Left colon (tissue), 2 donors: Measurements from ENCODE around the gene MAPK11. TPM values are rescaled to one million over a fixed set of nuclear protein-coding genes. Genes with fewer than 3 reads are reported as not detected.

Source experiments
- ATAC-seq: fragments of 200-7000 bp; cut with Tn5 transposase; one replicate; pipeline ENCODE4 v1.9.1; 2020; ENCODE audit warnings: mild to moderate bottlenecking, moderate library complexity
- DNase-seq, 2 donors: peaks; one replicate each; pipeline ENCODE4 v3.0.0-alpha.2; 2020
- intact Hi-C, 2 donors: fragments of 100-400 bp; cut with DNase I in 1 of 2; cut with micrococcal nuclease in 1 of 2; formaldehyde crosslinking; loops; one replicate each; pipeline versions ENCODE4 v1.11.2 to v1.14.0; 2022; cut with DNase I, micrococcal nuclease
- long read RNA-seq: library from polyadenylated mRNA; unstranded; transcript quantifications from one replicate; pipeline ENCODE4 v2.0.0, GENCODE V29; 2021
- total RNA-seq, 2 donors: library from RNA; stranded (reverse); fragmentation: NEBNext Ultra II Directional; extraction: Animal tissue kit (Norgen Biotek cat#: 25700); gene quantifications; one replicate each; pipeline ENCODE4 v1.2.1, GENCODE V29; 2021
- donor health status: DM: no; HTN: no; CAD: no.
- donor health status: DM: yes; HTN: yes; CAD: no.

Gene MAPK11
- total RNA-seq: 1 to 10 TPM; 1.2 to 1.9 TPM
- long read RNA-seq: 0 reads

GRCh38 chr22:50269970-50270665, at the start of gene MAPK11:
TSS of gene MAPK11 (minus strand) at chr22:50270380. CDS start at chr22:50270292, 88 bp downstream.
- intact Hi-C loops: loop anchor here in 1 of 2 donors (10.0 kb wide), 1 partner anchor 55 kb away; the partner anchor contains the start of gene DENND6B
- DNase-seq: peak in 1 of 2 donors; percentile 68
- peak; percentile 36 for ATAC-seq

- ATAC-seq (no peak), DNase-seq (no peak)
- intact Hi-C loops: no loop called here
These were observed 49.3 kb upstream of the MAPK11 start for GRCh38 chr22:50319503-50319951.

- ATAC-seq (no peak), DNase-seq (no peak)
- intact Hi-C loops: no loop called here
These were observed 48.7 kb upstream of the MAPK11 start for GRCh38 chr22:50318698-50319411.

GRCh38 chr22:50318356-50318697, 48.1 kb upstream of the MAPK11 start:
- no peak for DNase-seq
- intact Hi-C loops: no loop called here
- ATAC-seq: no peak

- no peak for ATAC-seq
- DNase-seq: no peak
- intact Hi-C loops: no loop called here
These were observed 47.5 kb upstream of the MAPK11 start for GRCh38 chr22:50317674-50318073.

- intact Hi-C loops: no loop called here
- no peak for DNase-seq
- no peak for ATAC-seq
These were observed 47.0 kb upstream of the MAPK11 start for GRCh38 chr22:50317178-50317577.

- no peak for DNase-seq
These were observed 46.2 kb upstream of the MAPK11 start for GRCh38 chr22:50316114-50317065.

GRCh38 chr22:50315289-50316113, 45.3 kb upstream of the MAPK11 start:
- peak in 1 of 2 donors; percentile 31 for DNase-seq
- no peak for ATAC-seq
- intact Hi-C loops: no loop called here

More at GRCh38 chr22:50316114-50317065, 46.2 kb upstream of the MAPK11 start:
- ATAC-seq: no peak
- intact Hi-C loops: no loop called here

GRCh38 chr22:50314455-50315288, 44.5 kb upstream of the MAPK11 start:
- peak; percentile 85 to 88 for DNase-seq
- peak; percentile 95 for ATAC-seq
- intact Hi-C loops: no loop called here

- intact Hi-C loops: no loop called here
- DNase-seq: no peak
- no peak for ATAC-seq
These were observed 43.9 kb upstream of the MAPK11 start for GRCh38 chr22:50314081-50314454.

- intact Hi-C loops: no loop called here
- DNase-seq (peak in 1 of 2 donors; percentile 19), ATAC-seq (no peak)
These were observed 43.4 kb upstream of the MAPK11 start for GRCh38 chr22:50313600-50313999.

- DNase-seq (peak in 1 of 2 donors; percentile 9), ATAC-seq (no peak)
- intact Hi-C loops: no loop called here
These were observed 42.8 kb upstream of the MAPK11 start for GRCh38 chr22:50313021-50313420.

- DNase-seq: no peak
These were observed 42.2 kb upstream of the MAPK11 start for GRCh38 chr22:50312371-50312770.

GRCh38 chr22:50311606-50312351, 41.6 kb upstream of the MAPK11 start:
- DNase-seq (peak in 1 of 2 donors; percentile 10), ATAC-seq (no peak)
- intact Hi-C loops: no loop called here

More at GRCh38 chr22:50312371-50312770, 42.2 kb upstream of the MAPK11 start:
- ATAC-seq: no peak
- intact Hi-C loops: no loop called here

GRCh38 chr22:50310949-50311444, 40.8 kb upstream of the MAPK11 start:
- intact Hi-C loops: no loop called here
- no peak for ATAC-seq
- peak in 1 of 2 donors; percentile 9 for DNase-seq

GRCh38 chr22:50310031-50310722, 40.0 kb upstream of the MAPK11 start:
- ATAC-seq (no peak), DNase-seq (no peak)
- intact Hi-C loops: no loop called here
